Pancreas (tissue), 10 donors: ENCODE results near the gene MCC. TPM values are rescaled to one million over a fixed set of nuclear protein-coding genes. Genes with fewer than 3 reads are reported as not detected.

ENCODE experiments used
- ATAC-seq, 4 donors: fragments of 200-7000 bp; cut with Tn5 transposase; one replicate each; pipeline versions ENCODE4 v1.8.0 to v1.9.1; 2020; ENCODE audit warnings: mild to moderate bottlenecking in 4 of 4, moderate library complexity in 4 of 4
- DNase-seq, 6 donors: peaks; one replicate each; pipeline ENCODE4 v3.0.0-alpha.2; 2020
- FAIRE-seq: peaks from 2 replicates; lab custom pipeline; 2012; peaks lifted over from hg19 to GRCh38; lab: Jason Lieb, UNC
- H3K27ac ChIP-seq, 4 donors: fragments of 200-600 bp; sonication (generic); 1 replicate in 3 of 4; 2 replicates in 1 of 4; pipeline versions ENCODE4 v1.5.0 to v1.8.0; 2020
- H3K27me3 ChIP-seq, 4 donors: fragments of 200-600 bp; one replicate each; pipeline ENCODE4 v1.8.0; 2021
- H3K36me3 ChIP-seq, 3 donors: fragments of 200-600 bp; sonication (generic) in 1 of 3; one replicate each; pipeline versions ENCODE4 v1.5.0 to v1.8.0; 2020 to 2021
- H3K4me1 ChIP-seq, 3 donors: fragments of 200-600 bp; one replicate each; pipeline ENCODE4 v1.8.0; 2021
- H3K4me3 ChIP-seq, 4 donors: fragments of 200-600 bp; sonication (generic) in 2 of 4; one replicate each; pipeline versions ENCODE4 v1.5.0 to v1.8.0; 2020 to 2021
- H3K9me3 ChIP-seq, 4 donors: fragments of 200-600 bp; one replicate each; pipeline ENCODE4 v1.8.0; 2021
- CTCF ChIP-seq, 4 donors: fragments of 200-600 bp; sonication (generic) in 3 of 4; IDR thresholded peaks; one replicate each; pipeline versions ENCODE4 v1.5.0 to v1.8.0; 2021; ENCODE audit warnings: antibody characterized with exemption in 4 of 4
- WGBS, 2 donors: extraction: QIAGEN DNeasy Blood & Tissue Kit; methylation state at CpG; one replicate each; pipeline ENCODE4 v1.1.7; 2013; 5-methylcytosine and 5-hydroxymethylcytosine counted together
- intact Hi-C, 3 donors: fragments of 100-400 bp; cut with DNase I; formaldehyde crosslinking; loops; one replicate each; pipeline versions ENCODE4 v1.11.1 to v1.14.2; 2022
- polyA plus RNA-seq, 2 donors: library from polyadenylated mRNA; stranded (reverse); fragments of 200-250 nt; gene quantifications; one replicate each; pipeline ENCODE4 v1.2.3, GENCODE V29; 2013
- total RNA-seq, 6 donors: library from RNA; stranded (reverse); fragmentation: NEBNext Ultra II Directional in 4 of 6; extraction: Animal tissue kit (Norgen Biotek cat#: 25700) in 4 of 6; gene quantifications; one replicate each; pipeline versions ENCODE4 v1.2.1 to v1.2.4, GENCODE V29; 2021 to 2023
- donor health status: healthy with polysubstance abuse.
- donor health status: DM: no; HTN: no; CAD: no; lungs with moderate emphysema.
- donor health status: DM: no; HTN: no; CAD: no.
- donor health status: control.
- donor health status: control.
- donor health status: Bipolar disorder and iron deficiency.
- donor health status: DM: yes; HTN: yes; CAD: no.
- donor health status: DM: no; HTN: no; CAD: no.
- donor health status: DM: no; HTN: no; CAD: no.
- donor health status: DM: yes; HTN: yes; CAD: no.

The MCC gene
- total and polyA plus RNA-seq, 8 donors: 1.3 to 8.3 (median 4.0) TPM

GRCh38 chr5:113050721-113051382 is 437.4 kb downstream of the MCC start:
- no peaks in the 10 kb centered on the region for H3K36me3 ChIP-seq
- intact Hi-C loops: no loop called here
- H3K27ac ChIP-seq: no peak overlapping the region
- H3K9me3 ChIP-seq: no peaks in the 10 kb centered on the region
- no peak for FAIRE-seq
- H3K4me3 ChIP-seq: no peak overlapping the region
- H3K27me3 ChIP-seq: no peaks in the 10 kb centered on the region
- peak in 3 of 4 donors; percentile 44 to 67 (median 56) for ATAC-seq
- TF ChIP-seq CTCF (IDR thresholded peaks at IDR 0.05): no peak
- DNase-seq: no peak
- WGBS, 2 donors: 59 to 69% methylated on average over 9 of the region's 9 CpGs
- H3K4me1 ChIP-seq: no peaks in the 10 kb centered on the region

DNA sequence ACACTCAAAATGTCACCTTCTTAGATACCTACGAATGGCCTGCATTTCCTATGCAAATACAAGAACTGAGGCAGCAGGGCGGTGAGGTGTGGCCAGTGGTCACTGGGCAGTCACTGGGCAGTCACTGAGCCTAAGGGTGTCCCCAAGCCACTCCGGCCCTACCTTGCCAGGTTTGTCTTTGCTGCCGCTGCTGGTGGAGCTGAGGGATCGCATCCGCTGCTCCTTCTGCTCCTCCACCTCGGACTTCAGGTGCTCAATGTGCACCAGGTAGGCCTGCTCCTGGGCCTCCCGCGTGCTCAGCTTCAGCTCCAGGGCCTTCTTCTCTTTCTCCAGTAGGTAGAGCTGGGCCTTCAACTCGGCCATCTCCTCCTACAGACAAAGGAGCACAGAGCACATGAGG is 439.3 kb downstream of the MCC start:
- no peak for TF ChIP-seq CTCF (IDR thresholded peaks at IDR 0.05)
- H3K36me3 ChIP-seq: no peaks in the 10 kb centered on the region
- H3K4me3 ChIP-seq: no peak overlapping the region
- no peaks in the 10 kb centered on the region for H3K9me3 ChIP-seq
- FAIRE-seq: no peak
- ATAC-seq: no peak
- WGBS, 2 donors: 86 to 92% methylated on average over 10 of the region's 10 CpGs
- H3K4me1 ChIP-seq: no peaks in the 10 kb centered on the region
- intact Hi-C loops: no loop called here
- no peak for DNase-seq
- no peaks in the 10 kb centered on the region for H3K27me3 ChIP-seq
- H3K27ac ChIP-seq: no peak overlapping the region

- intact Hi-C loops: no loop called here
- ATAC-seq: peak in 1 of 4 donors; percentile 75
- TF ChIP-seq CTCF (IDR thresholded peaks at IDR 0.05): no peak
Observed at GRCh38 chr5:113047733-113048652, 440.3 kb downstream of the MCC start.

GRCh38 chr5:113047234-113047633 is 441.0 kb downstream of the MCC start:
- 54 to 78% methylated on average over 2 of the region's 2 CpGs for WGBS, 2 donors
- Histone ChIP-seq H3K4me3 (no peak overlapping the region), H3K27ac (no peak overlapping the region), H3K36me3 (no peaks in the 10 kb centered on the region), H3K9me3 (no peaks in the 10 kb centered on the region), H3K4me1 (no peaks in the 10 kb centered on the region), H3K27me3 (no peaks in the 10 kb centered on the region)
- intact Hi-C loops: no loop called here
- peak in 1 of 4 donors; percentile 25 for ATAC-seq
- no peak for DNase-seq
- no peak for FAIRE-seq
- no peak for TF ChIP-seq CTCF (IDR thresholded peaks at IDR 0.05)

More at GRCh38 chr5:113047733-113048652, 440.3 kb downstream of the MCC start:
- no peak overlapping the region for H3K4me3 ChIP-seq
- H3K27me3 ChIP-seq: no peaks in the 10 kb centered on the region
- no peak overlapping the region for H3K27ac ChIP-seq
- H3K36me3 ChIP-seq: no peaks in the 10 kb centered on the region
- no peaks in the 10 kb centered on the region for H3K4me1 ChIP-seq
- no peak for FAIRE-seq
- peak in 1 of 6 donors; percentile 41 for DNase-seq
- WGBS, 2 donors: 75 to 83% methylated on average over 11 of the region's 11 CpGs
- H3K9me3 ChIP-seq: no peaks in the 10 kb centered on the region
